GM10248 (cell line): ENCODE results near the gene CPXM2.

Experiments
- CTCF ChIA-PET: fragments of 300-600 bp; sonication (Branson Sonifier 250); formaldehyde crosslinking; extraction: SDS; loops from one replicate; lab custom pipeline; 2021; ENCODE audit warnings: antibody characterized with exemption; lab: Yijun Ruan, JAX
- POLR2A ChIA-PET: fragments of 350-650 bp; sonication (Branson Sonifier 250); formaldehyde crosslinking; extraction: SDS; loops from one replicate; lab custom pipeline; 2020; ENCODE audit warnings: antibody characterized with exemption; lab: Yijun Ruan, JAX
- DNase-seq: peaks from one replicate; pipeline ENCODE4 v3.0.0; 2012; ENCODE audit errors: extremely low spot score
- CTCF ChIP-seq: IDR thresholded peaks from 2 replicates; pipeline ENCODE4 v1.5.1; 2012; ENCODE audit warnings: mild to moderate bottlenecking, low read depth; ENCODE audit errors: extremely low read depth, missing control alignments, control extremely low read depth

The CPXM2 gene

GRCh38 chr10:123930340-123931001 is 38.9 kb upstream of the CPXM2 start:
- CTCF ChIA-PET, result no interaction called here

GRCh38 chr10:123929791-123930190 is 38.2 kb upstream of the CPXM2 start:
- ChIA-PET POLR2A (no interaction called here), CTCF (interaction anchor here (1.1 kb wide), 1 partner anchor 459 kb away, joined by 3 read pairs; no protein-coding TSS in a partner anchor)
- DNase-seq, result no peak
- TF ChIP-seq CTCF, result no peak

More at GRCh38 chr10:123930340-123931001, 38.9 kb upstream of the CPXM2 start:
- no peak for DNase-seq
- TF ChIP-seq CTCF, result no peak
- POLR2A ChIA-PET, result no interaction called here

- POLR2A ChIA-PET, result no interaction called here
- DNase-seq, result no peak
- CTCF ChIA-PET, result no interaction called here
- no peak for TF ChIP-seq CTCF
Measured at GRCh38 chr10:123928427-123928826, 36.8 kb upstream of the CPXM2 start.

GRCh38 chr10:123926401-123927264 is 35.0 kb upstream of the CPXM2 start:
- no peak for TF ChIP-seq CTCF
- peak; percentile 43 for DNase-seq
- POLR2A ChIA-PET, result no interaction called here
- CTCF ChIA-PET, result interaction anchor here (1.2 kb wide), 1 partner anchor 11 kb away, joined by 3 read pairs; no protein-coding TSS in a partner anchor

- no peak for DNase-seq
- POLR2A ChIA-PET, result no interaction called here
- no peak for TF ChIP-seq CTCF
- CTCF ChIA-PET, result no interaction called here
Measured at GRCh38 chr10:123922126-123922525, 30.5 kb upstream of the CPXM2 start.

- CTCF ChIA-PET, result interaction anchor here (1.2 to 1.3 kb wide), 2 partner anchors 13 to 18 kb away, joined by 3 read pairs; no protein-coding TSS in a partner anchor
Measured at GRCh38 chr10:123916775-123917174, 25.2 kb upstream of the CPXM2 start.

More at GRCh38 chr10:123916775-123917174, 25.2 kb upstream of the CPXM2 start:
- DNase-seq, result no peak
- no peak for TF ChIP-seq CTCF
- POLR2A ChIA-PET, result no interaction called here
